Measurements from ENCODE around the gene CSKMT.

DNA sequence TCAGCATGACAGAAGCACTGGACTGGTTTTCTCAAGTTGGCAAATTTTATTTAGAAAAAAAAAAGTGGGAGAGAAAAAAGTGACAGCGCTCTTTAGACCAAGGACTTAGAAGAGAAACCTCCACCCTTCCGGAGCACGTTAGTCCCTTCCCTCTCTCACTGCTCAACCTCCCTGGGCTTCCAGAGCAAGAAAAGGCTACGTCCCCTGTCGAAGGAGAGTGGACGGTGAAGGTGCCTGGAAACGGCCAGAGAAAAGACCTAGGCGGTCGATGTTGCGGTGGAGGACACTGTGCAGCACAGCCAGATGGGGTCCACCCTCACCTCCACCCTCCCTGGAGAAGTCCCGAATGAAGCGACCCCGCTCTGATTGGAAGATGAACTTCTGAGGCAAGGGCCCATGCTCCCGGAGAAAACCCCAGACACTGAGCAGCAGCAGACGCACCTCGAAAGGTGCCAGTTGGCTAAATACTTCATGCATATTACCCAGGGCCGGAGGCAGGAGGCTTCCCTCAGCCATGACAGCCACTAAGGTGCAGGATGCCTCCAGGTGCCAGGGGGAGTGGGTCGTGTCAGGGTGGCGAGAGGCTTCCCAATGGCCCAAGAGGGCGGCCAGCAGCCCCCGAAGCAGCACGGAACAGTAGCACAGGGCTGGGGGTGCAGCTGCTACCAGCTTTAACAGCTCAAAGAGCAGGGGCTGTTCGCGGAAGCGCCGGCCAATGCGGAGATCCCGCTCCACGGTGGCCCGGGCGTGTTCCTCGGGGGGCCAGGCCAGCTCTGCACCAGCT is 18.1 kb upstream of the CSKMT start:
- no peak for TF ChIP-seq POLR2A (IDR thresholded peaks at IDR 0.05)
- TF ChIP-seq, protein P1, sequence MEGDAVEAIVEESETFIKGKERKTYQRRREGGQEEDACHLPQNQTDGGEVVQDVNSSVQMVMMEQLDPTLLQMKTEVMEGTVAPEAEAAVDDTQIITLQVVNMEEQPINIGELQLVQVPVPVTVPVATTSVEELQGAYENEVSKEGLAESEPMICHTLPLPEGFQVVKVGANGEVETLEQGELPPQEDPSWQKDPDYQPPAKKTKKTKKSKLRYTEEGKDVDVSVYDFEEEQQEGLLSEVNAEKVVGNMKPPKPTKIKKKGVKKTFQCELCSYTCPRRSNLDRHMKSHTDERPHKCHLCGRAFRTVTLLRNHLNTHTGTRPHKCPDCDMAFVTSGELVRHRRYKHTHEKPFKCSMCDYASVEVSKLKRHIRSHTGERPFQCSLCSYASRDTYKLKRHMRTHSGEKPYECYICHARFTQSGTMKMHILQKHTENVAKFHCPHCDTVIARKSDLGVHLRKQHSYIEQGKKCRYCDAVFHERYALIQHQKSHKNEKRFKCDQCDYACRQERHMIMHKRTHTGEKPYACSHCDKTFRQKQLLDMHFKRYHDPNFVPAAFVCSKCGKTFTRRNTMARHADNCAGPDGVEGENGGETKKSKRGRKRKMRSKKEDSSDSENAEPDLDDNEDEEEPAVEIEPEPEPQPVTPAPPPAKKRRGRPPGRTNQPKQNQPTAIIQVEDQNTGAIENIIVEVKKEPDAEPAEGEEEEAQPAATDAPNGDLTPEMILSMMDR (IDR thresholded peaks at IDR 0.05) = no peak
